HCT116 (cell line): ENCODE results near the gene SPATA1. TPM values are rescaled to one million over a fixed set of nuclear protein-coding genes. Genes with fewer than 3 reads are reported as not detected.

Experiments
- ATAC-seq: fragments of 200-7000 bp; cut with Tn5 transposase; 2 replicates; pipeline ENCODE4 v1.9.1; 2020; ENCODE audit warnings: mild to moderate bottlenecking, moderate library complexity
- BruUV-seq: library from RNA; stranded (reverse); fragments of 400-500 nt; replicated peaks from 2 replicates; lab custom pipeline; 2021; lab: Mats Ljungman, UMichigan
- CTCF ChIA-PET: fragments of 300-600 bp; sonication (Branson Sonifier 250); formaldehyde crosslinking; loops from one replicate; lab custom pipeline; 2021; ENCODE audit warnings: antibody characterized with exemption; lab: Charles Lee
- POLR2A ChIA-PET: fragments of 300-600, 350-600 bp; sonication (Branson Sonifier 250); formaldehyde crosslinking; loops from one replicate; lab custom pipeline; 2021; ENCODE audit warnings: antibody characterized with exemption; lab: Charles Lee
- RAD21 ChIA-PET, 2 experiments: fragments of 300-600 bp; sonication (Branson Sonifier 250); formaldehyde crosslinking; loops; one replicate each; lab custom pipeline; 2023; ENCODE audit warnings: low total read pairs in 2 of 2; ENCODE audit not compliant: uncharacterized antibody in 2 of 2, unreplicated experiment in 2 of 2, low non-redundant PET in 1 of 2; lab: Charles Lee
- DNase-seq: peaks from one replicate; pipeline ENCODE4 v3.0.0-alpha.2; 2010; ENCODE audit warnings: low read depth, low spot score
- H2AFZ ChIP-seq: fragments of 200-600 bp; shearing (Covaris generic), sonication (generic); 2 replicates; pipeline ENCODE4 v1.6.1; 2017; ENCODE audit warnings: low read depth, mixed run types, mixed read lengths, antibody characterized with exemption, low read length; ENCODE audit not compliant: poor library complexity, severe bottlenecking
- H3K27ac ChIP-seq: 2 replicates; pipeline ENCODE4 v1.5.1; 2012; ENCODE audit warnings: low read depth, low read length
- H3K27me3 ChIP-seq: fragments of 200-600 bp; sonication (generic); 2 replicates; pipeline ENCODE4 v1.6.1; 2016; ENCODE audit warnings: mixed run types, low read length, mixed read lengths; ENCODE audit not compliant: insufficient read depth
- H3K36me3 ChIP-seq, 2 experiments: fragments of 200-500 bp in 1 of 2; fragments of 200-600 bp in 1 of 2; sonication (Bioruptor generic) in 1 of 2; sonication (generic) in 1 of 2; 2 replicates each; pipeline versions ENCODE4 v1.5.1 to v1.6.1; 2014 to 2016; ENCODE audit warnings: low read length in 2 of 2, inconsistent platforms in 1 of 2, mixed read lengths in 1 of 2, mixed run types in 1 of 2; ENCODE audit not compliant: insufficient read depth in 2 of 2, control insufficient read depth in 1 of 2
- H3K4me1 ChIP-seq, 2 experiments: fragments of 200-600 bp in 1 of 2; sonication (generic) in 1 of 2; 2 replicates each; pipeline versions ENCODE4 v1.5.1 to v1.6.1; 2012 to 2017; ENCODE audit warnings: low read length in 2 of 2, inconsistent platforms in 1 of 2, mild to moderate bottlenecking in 1 of 2, mixed read lengths in 1 of 2, mixed run types in 1 of 2, moderate library complexity in 1 of 2; ENCODE audit not compliant: insufficient read depth in 2 of 2, control insufficient read depth in 1 of 2
- H3K4me2 ChIP-seq: fragments of 200-600 bp; sonication (generic); 2 replicates; pipeline ENCODE4 v1.6.1; 2017; ENCODE audit warnings: mixed run types, low read length, mixed read lengths
- H3K4me3 ChIP-seq, 2 experiments: fragments of 200-600 bp in 1 of 2; sonication (generic) in 1 of 2; replicated peaks in 1 of 2; 2 replicates each; pipeline ENCODE4 v1.5.1; 2011 to 2016; ENCODE audit warnings: low read length in 2 of 2, control low read depth in 1 of 2, low read depth in 1 of 2, mild to moderate bottlenecking in 1 of 2, mixed read lengths in 1 of 2, mixed run types in 1 of 2
- H3K79me2 ChIP-seq: fragments of 200-600 bp; sonication (generic); 2 replicates; pipeline ENCODE4 v1.6.1; 2017; ENCODE audit warnings: mild to moderate bottlenecking, mixed run types, low read length, moderate library complexity, mixed read lengths; ENCODE audit not compliant: insufficient read depth
- H3K9ac ChIP-seq: fragments of 200-600 bp; sonication (generic); 2 replicates; pipeline ENCODE4 v1.6.1; 2016; ENCODE audit warnings: low read length, mixed read lengths
- H3K9me2 ChIP-seq: fragments of 200-600 bp; sonication (generic), shearing (Covaris generic); 2 replicates; pipeline ENCODE4 v1.6.1; 2017; ENCODE audit warnings: mixed run types, mild to moderate bottlenecking, moderate library complexity; ENCODE audit not compliant: insufficient read depth
- H3K9me3 ChIP-seq, 2 experiments: fragments of 200-500 bp in 1 of 2; fragments of 200-600 bp in 1 of 2; sonication (Bioruptor generic) in 1 of 2; sonication (generic) in 1 of 2; 2 replicates each; pipeline ENCODE4 v1.6.1; 2014 to 2017; ENCODE audit warnings: low read length in 2 of 2, mixed read lengths in 2 of 2, inconsistent platforms in 1 of 2, low read depth in 1 of 2, mild to moderate bottlenecking in 1 of 2, mixed run types in 1 of 2, moderate library complexity in 1 of 2; ENCODE audit not compliant: control insufficient read depth in 1 of 2, insufficient read depth in 1 of 2
- H4K20me1 ChIP-seq: fragments of 200-600 bp; sonication (generic), shearing (Covaris generic); 2 replicates; pipeline ENCODE4 v1.6.1; 2017; ENCODE audit warnings: mixed run types, mild to moderate bottlenecking, moderate library complexity; ENCODE audit not compliant: insufficient read depth
- CEBPB ChIP-seq: IDR thresholded peaks from 2 replicates; pipeline ENCODE4 v1.6.1; 2012; ENCODE audit warnings: low read depth
- MAX ChIP-seq: IDR thresholded peaks from 2 replicates; pipeline ENCODE4 v1.6.1; 2012
- RAD21 ChIP-seq: IDR thresholded peaks from 2 replicates; pipeline ENCODE4 v1.6.1; 2012; ENCODE audit warnings: low read depth, mild to moderate bottlenecking
- SP1 ChIP-seq: IDR thresholded peaks from 2 replicates; pipeline ENCODE4 v1.6.1; 2012; ENCODE audit warnings: low read depth
- intact Hi-C: fragments of 100-400 bp; cut with micrococcal nuclease; formaldehyde crosslinking; loops from 2 replicates; pipeline ENCODE4 v1.10.0; 2022
- total RNA-seq: library from RNA; stranded (reverse); gene quantifications from one replicate; pipeline ENCODE4 v1.2.1, GENCODE V29; 2021; ENCODE audit not compliant: unreplicated experiment

SPATA1 gene
- total RNA-seq, 1 experiment from 2014 or later: 3.1 TPM

DNA sequence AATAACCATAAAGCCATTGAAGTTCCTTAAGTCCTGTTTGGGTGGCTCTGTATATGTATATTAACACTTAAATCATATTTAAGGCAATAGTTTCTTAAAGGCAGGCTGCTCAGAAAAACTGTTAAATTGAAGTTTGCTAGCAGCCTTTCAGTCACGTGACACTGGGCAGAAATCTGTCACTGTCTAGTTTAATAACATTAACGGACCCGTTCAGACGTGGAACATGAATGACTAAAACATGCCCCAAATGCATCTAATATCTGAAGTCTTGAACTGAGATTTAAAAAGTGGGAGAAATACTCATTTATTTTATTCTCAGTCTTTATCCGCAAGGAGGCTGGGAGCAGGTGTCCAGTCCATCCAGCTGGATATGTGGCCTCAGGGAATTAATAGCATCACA lies 3.3 kb upstream of the SPATA1 start:
- Histone ChIP-seq H3K9me3 (no peaks in the 10 kb centered on the region), H3K36me3 (peaks cover 27 to 29% of the 10 kb centered on the region in 2 experiments), H4K20me1 (peaks cover 10% of the 10 kb centered on the region), H2AFZ (no peak overlapping the region), H3K9ac (no peak overlapping the region), H3K27ac (no peak overlapping the region), H3K4me2 (no peak overlapping the region), H3K4me3 (no peak overlapping the region), H3K27me3 (no peaks in the 10 kb centered on the region), H3K9me2 (no peaks in the 10 kb centered on the region), H3K4me1 (peaks cover 21 to 41% of the 10 kb centered on the region in 2 experiments), H3K79me2 (peaks cover 92% of the 10 kb centered on the region)
- ATAC-seq: no peak
- RAD21 ChIA-PET: no interaction called here
- TF ChIP-seq CEBPB: no peak
- TF ChIP-seq MAX: no peak
- POLR2A ChIA-PET: no interaction called here
- DNase-seq: no peak
- intact Hi-C loops: loop anchor here (10.0 kb wide), 1 partner anchor 102 kb away; no protein-coding TSS in a partner anchor
- no TSS peak for BruUV-seq
- CTCF ChIA-PET: no interaction called here

GRCh38 chr1:84504580-84505492 lies 1.4 kb upstream of the SPATA1 start:
- Histone ChIP-seq H3K4me1 (peaks cover 21 to 41% of the 10 kb centered on the region in 2 experiments), H3K79me2 (peaks cover 72% of the 10 kb centered on the region), H3K9ac (peak overlapping the region; percentile 86), H3K36me3 (peaks cover 11 to 16% of the 10 kb centered on the region in 2 experiments; a peak in 3 of 4 replicates), H3K27me3 (no peaks in the 10 kb centered on the region), H3K27ac (peak overlapping the region; percentile 83), H2AFZ (no peak overlapping the region), H4K20me1 (peaks cover 8% of the 10 kb centered on the region; the same call in 1 of the 2 replicates), H3K4me2 (peak overlapping the region; percentile 82), H3K9me3 (peaks cover 0 to 9% of the 10 kb centered on the region in 2 experiments; a peak in 2 of 4 replicates), H3K9me2 (no peaks in the 10 kb centered on the region), H3K4me3 (peak overlapping the region; percentile 83 to 85)
- intact Hi-C loops: loop anchor here (5.0 to 10.0 kb wide), 3 partner anchors 100 to 363 kb away; partner anchors contain the start of gene PRKACB
- DNase-seq: no peak
- ChIA-PET CTCF (interaction anchor here (1.0 to 1.5 kb wide), 3 partner anchors 62 to 254 kb away, joined by 3 to 4 read pairs (median 4); no protein-coding TSS in a partner anchor), POLR2A (no interaction called here), RAD21 (no interaction called here)
- BruUV-seq: TSS peak; percentile 40
- no peak for ATAC-seq
- no peak for TF ChIP-seq RAD21
- peak; percentile 15; the same call in 1 of the 2 replicates for TF ChIP-seq SP1
